HTR-8/SVneo (cell line): Measurements from ENCODE around the gene MVB12B.

ENCODE experiments used
- DNase-seq: peaks from one replicate; pipeline ENCODE4 v3.0.0; 2011; ENCODE audit warnings: low spot score, mixed read lengths; ENCODE audit not compliant: insufficient read length
- FAIRE-seq: peaks from 2 replicates; lab custom pipeline; 2011; peaks lifted over from hg19 to GRCh38; lab: Jason Lieb, UNC

The MVB12B gene

DNA sequence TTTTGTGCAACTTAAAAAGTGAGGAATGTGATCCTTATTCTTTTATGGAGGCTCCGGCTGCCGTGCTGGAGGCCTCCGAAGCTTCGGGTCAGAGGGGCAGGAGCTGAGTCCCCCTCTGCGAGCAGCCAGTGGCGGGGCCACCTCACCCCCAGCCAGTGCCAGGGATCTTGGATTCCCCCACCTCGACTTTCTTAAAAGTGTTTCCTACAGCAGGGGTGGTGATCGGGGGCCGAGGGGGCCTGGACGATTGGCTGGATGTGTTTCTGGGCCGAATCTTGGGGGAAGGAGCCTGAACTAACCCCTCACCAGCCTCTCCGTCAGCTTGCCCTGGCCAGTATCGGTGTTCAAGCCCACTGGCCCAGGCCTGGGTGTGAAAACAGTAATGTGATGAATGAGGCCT lies 194.9 kb downstream of the MVB12B start:
- FAIRE-seq: no peak
- DNase-seq: no peak

DNA sequence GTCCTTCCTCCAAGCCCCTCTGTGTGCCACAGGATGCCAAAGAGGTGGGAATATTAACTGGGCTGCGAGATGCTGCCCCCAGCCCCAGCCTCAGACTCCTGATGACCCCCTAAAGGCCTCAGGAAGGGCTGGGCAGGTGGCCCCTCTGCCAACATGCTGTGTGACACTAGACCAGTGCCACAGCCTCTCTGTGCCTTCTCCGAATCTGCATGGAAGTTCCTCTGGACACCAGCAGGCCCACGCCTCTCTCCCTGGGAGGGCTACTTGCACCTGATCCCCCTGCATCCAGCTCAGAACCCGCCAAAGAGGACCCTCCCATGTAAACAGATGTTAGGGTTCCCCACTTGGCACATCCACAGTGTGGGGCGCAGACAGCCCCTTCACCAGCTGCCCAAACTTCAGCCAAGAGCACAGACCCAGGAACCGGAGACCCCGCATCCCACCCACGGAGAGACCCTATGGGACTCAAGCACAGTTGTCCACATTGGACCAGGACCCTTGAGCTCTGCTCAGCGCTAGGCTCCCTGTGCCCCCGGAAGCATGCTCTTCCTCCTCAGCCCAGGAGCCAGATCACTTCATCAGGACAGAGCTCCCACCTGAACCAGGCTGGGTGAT lies 195.5 kb downstream of the MVB12B start:
- DNase-seq (no peak), FAIRE-seq (no peak)

DNA sequence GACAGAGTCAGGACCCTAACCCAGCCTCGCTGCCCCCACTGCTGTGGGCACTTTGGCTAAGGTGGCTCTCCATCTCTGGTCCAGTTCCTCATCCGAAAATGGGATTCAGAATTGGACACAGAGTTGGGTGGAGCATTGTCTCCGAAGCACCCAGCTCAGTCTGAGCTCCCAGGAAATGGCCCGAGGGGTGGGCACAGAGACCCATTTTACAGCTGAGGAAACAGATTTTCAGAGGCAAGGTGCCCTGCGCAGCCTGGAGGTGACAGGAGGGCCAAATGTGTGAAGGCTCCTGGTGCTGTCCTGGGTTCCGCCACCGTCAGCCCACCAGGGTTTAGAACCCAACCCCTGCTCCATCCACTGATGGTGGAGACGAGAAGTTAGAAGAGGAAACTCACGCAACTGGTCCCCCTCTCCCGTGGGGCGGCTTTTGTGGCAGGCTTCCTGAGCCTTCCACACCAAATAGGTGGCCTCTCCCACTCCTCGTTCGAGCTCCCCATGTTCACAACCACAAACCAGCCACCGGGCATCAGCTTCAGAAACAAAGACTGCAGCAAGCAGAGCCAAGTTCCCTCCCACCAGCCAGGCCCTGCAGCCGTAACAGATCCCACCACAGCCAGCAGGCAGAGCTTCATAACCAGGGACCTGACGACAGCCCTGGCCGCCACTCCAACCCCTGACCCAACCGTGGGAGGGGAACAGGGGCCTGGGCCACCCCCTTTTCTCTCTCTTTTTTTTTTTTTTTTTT lies 196.2 kb downstream of the MVB12B start:
- no peak for FAIRE-seq
- no peak for DNase-seq

DNA sequence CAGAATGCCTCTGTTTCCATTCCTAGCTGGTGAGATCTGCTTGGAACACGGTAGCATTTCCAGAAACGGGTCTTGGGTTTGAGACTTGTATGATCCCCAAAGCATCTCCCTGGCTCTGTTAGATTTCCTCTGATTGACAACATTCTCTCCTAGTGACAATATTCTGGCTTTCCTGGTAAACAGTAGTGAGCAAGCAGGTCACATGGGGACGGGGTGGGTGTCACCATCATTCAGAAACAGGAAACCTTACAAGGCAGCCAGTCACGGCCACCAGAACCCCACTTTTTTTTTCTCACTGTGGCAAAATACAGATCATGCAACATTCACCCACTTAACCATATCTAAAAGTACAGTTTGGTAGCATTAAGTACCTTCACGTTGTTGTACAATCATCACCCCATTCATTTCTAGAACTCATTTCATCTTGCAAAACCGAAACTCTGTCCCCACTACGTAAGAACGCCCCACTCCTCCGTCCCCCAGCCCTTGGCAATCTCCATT lies 197.0 kb downstream of the MVB12B start:
- DNase-seq (no peak), FAIRE-seq (no peak)

DNA sequence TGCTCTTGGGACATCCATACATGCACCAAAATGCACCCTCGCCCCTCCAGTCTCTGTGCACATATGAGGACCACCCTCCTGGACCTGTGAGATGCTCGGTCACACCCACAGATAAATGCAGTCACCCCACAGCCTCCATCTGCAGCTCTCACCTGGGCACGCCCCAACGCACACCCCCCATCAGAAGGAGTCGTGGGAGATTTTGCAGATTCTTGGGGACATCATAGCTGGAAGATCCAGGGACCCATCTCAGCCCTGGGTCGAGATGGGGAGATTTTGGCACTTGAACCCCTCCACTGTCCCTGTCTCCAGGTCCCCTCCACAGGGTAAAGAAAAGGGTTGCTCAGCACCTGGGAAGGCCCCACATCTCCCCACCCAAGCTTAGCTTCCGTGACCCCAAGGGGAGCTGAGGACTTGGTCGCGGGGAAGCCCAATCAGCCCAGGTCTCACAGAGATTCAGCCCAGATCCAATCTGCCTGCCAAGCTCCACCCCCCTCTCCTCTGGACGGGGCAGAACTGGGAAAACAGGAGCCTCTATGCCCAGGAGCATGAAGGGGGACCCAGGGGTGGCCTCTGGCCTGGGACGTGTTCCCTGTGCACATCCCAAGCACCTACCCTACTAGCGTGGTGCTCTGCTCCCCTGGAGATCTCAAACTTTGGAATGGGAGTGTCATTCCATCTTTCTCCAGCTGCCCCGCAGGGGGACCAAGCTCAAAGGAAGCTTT lies 197.9 kb downstream of the MVB12B start:
- FAIRE-seq: no peak

DNA sequence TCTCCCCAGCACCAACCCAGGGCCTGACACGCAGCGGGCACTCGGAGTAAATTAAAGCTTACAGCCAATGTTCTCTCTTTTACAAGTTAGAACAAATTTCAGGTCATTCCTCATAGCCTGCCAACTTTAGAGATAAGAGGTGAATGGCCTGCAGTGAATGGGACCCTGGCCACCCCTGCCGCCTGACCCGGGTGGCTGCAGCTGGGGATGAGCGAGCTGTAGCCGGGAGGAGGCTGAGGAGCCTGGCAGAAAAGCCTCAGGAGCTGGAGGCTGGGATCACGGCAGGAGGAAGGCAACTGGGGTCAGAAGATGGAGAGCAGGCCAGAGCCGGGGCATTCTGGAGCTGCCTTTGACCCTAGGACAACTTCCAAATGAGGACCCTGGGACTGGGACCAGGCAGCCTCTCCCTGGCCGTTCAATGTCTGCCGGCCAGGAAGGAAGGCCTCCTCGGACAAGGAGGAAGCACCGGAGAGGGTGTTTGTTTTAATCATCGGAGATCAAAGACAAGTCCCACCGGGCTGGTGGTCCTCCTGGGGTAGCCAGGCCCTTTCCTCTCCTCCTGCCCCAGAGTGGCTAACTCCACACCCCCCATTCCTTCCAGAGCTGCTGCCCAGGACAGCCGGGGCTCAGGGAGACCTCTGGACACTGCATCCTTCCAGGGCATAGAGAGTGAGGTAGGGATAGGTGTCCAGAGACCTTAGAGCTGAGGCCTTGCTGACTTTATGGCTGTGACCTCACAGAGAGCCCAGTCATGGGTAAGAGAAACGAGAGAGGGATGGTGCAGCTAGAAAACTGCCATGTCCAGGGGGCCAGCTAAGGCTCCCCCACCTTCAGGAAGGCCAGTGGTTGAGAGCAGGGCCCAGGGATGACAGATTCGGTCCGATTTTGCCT lies 199.8 kb downstream of the MVB12B start:
- DNase-seq (no peak), FAIRE-seq (no peak)

More for the DNA sequence above, 197.9 kb downstream of the MVB12B start:
- DNase-seq: no peak

DNA sequence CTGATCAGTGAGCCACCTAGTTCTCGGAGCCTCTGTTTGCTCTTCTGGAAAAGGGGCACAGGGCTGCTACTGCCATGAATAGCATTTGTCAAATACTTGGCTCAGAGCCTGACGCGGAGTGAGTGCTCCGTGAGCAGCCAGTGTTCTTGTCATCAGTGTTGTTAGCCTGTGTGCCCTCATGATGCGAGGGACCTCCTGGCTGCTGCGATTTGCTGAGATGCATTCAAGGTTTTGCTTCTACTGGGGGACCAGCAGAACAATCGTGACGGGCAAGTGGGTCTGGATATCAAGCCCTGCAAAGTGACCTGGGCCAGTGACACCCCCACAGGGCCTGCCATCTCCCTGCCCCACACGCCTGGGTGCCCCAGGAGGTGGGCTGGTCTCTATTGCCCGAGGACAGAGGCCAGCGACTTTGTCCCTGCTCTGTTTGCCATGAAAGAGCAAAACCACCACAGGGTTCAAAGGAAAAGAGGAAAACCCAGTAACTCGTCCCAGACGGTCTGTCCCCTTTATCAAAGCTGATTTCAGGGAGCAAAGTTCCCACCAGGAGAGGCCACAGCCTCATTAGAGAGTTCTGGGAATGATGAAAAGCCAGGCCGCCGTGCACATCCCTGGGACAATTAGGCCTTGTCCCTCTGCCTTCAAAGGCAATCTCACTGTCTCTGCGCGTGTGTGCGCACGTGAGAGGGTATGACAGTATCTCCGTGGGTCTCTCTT lies 200.6 kb downstream of the MVB12B start:
- no peak for DNase-seq
- FAIRE-seq: no peak

DNA sequence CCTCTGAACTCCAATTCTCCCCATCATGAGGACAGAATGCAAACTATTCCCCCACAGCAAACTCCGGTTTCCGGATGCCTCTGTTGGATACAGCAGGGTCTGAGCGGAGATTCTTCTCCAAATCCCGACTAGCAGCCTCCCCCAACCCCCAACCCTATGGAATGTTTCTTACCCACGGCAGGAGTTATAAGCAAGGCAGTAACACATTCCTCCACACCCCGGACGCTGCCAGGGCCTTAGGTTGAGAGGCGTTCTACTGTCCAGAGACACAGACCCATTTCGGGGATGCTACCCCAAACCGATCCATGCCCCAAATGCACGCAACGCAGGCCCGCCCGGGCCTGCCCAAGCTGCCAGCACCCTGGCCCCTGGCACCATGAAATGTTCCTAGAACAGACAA lies 201.5 kb downstream of the MVB12B start:
- DNase-seq (no peak), FAIRE-seq (no peak)

DNA sequence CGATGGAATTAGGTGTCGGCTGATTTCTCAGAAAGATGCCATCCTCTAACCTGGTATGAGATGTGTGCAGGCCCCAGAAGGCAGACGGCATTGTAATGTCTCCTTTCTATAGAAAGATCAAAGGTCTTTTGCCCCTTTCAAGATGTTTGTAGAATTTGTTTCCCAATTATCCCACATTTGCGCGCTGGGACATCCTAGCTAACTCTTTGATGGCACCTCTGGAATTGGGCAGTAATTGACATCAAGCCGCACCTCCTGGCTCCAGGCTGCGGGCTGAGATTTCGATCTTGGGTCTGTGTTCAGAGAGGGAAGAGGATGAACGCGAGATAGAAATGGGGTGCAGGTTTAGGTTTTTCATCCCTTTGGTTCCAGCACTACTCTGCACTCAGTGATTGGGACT lies 202.3 kb downstream of the MVB12B start:
- DNase-seq (no peak), FAIRE-seq (no peak)

DNA sequence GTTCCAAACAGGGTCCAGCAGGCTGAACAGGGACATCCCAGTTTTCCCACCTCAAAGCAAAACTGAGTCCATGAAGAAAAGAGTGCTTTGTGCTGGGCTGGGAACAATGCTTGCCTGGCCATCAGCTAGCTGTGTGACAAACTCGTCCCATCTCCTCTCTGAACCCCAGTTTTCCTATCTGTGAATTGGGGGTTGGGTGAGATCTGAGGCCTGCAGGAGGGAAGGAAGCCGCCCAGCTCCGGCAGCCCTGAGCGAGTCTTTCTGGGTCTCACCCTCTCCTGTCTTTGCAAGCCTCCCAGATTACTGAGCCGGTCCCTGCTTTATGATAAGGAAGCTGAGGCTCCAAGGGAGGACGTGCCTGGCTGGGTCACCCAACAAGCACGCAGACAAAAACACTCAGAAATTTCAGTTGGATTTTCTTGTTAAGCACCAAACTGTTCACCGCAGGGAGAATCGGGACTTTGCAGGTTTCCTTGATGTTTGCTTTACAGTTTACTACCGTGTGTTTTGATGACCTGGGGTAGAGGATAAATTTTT lies 204.5 kb downstream of the MVB12B start:
- no peak for FAIRE-seq
- DNase-seq: no peak

DNA sequence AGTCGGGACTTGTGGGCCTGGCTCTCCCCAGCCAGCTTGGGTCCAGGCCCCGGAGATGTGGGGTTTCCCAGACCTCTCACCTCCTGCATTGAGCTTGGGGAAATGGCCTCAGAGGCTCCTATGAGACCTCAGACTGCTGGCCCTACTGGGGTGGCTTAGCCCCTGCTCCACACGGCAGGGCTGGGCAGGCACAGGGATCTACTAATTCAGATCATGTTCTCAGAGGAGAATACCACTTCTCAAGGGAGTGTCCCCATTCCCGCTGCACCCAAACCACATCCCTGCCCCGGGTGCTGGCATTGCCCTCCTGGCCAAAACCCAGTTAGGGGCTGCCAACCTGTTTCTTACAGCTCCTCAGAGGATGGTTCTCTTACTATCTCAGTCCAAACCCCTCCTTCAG lies 205.0 kb downstream of the MVB12B start:
- FAIRE-seq: no peak
- DNase-seq: no peak

DNA sequence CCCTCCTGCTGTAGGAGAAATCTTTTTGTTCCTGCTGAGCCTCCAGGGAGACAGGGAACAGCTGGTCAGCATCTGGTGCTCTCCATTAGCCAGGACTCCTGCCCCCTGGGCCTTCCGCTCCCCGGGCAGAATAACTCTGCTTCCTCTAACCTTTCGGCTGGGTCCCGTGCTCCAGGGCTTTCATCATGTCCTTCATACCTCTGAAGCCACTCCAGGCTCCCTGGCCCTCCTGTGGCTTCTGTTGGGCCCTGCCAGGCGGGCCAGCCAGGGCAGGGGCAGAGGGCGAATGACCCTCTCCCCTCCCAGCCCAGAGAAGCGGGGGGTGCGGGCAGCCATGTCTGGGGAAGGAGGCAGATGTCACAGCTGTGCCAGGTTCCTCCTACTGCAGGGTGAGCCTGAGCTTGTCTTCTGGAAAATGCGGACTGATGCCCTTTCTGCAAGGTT lies 205.4 kb downstream of the MVB12B start:
- DNase-seq (no peak), FAIRE-seq (no peak)

DNA sequence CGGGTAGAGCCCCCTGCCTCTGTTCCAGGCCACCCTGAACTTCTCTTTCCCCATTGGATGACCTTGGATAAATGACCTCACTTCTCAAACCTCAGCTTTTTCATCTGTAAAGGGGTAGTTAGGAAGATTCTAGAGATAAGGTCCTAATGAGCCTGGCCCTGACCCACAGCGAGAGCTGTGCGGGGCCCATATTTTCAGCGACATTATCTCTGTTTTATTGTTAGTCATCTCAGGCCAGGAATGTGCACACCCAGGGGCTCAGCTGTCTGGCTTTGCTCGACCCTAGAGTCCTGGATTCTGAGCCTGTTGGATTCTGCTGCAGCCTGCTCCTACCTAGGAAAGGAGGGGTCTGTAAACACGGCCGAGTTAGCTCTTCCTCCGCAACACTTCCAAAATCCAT lies 205.9 kb downstream of the MVB12B start:
- FAIRE-seq (no peak), DNase-seq (no peak)

DNA sequence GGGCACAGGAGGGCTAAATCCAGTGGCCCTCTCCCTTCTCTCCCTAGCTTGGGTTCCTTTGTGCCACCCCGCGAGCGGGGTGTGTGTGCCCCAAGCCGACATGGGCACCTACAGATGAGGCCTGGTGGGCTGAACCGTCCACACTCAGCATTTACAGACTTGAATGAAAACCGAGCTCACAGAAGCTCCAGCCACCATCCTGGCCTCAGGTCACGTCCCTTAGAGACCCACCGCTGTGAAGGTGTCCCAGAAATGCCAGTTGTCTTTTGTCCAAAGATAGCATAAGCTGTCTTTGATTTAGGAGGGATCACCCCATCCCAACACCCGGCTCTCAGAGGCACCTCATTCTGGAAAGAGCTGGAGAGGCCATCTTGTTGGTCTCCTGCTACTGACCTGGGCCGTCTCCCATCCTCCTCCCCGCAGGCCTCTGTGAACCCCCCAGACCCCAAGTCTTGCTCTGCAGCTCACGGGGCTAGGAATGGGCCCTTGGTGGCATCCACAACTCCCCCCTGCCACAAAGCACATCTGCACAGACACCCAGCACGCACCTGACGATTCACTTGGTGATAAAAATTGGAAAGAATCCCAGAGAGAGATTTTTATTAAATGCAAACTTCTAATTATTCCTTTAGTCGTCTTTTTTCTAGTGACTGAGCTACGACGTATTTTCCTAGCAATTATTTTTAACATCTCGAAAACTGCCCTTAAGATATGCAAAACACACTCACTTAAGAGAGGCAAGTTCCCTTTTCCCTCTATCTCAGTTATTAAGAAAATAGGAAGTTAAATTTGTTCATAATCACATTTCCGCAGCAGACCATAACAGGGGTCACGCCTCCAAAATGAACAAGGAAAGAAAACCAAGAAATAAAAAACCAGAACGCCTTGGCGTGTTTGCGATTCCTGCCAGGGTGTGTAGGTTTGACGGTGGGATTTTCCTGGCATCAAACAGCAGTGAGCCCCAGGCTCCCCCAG lies 206.6 kb downstream of the MVB12B start:
- no peak for FAIRE-seq
- no peak for DNase-seq

DNA sequence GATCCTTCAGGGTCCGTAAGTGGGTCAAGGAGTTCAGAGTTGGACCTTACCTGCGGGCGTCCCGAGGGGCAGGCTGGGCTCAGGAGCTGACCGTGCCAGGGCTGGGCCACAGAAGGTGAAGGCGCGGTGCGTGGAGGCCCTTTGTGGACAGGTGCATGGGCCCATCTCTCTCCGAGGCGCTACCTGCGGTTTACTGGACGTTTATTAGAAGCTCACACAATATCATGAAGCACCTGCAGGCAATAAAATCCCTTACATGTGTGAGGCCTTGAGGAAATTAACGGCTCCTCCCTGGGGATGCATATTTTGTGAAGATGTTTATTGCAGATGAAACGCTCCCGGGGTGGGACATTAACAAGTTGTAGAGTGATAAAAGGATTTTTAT lies 207.3 kb downstream of the MVB12B start:
- DNase-seq (no peak), FAIRE-seq (no peak)

DNA sequence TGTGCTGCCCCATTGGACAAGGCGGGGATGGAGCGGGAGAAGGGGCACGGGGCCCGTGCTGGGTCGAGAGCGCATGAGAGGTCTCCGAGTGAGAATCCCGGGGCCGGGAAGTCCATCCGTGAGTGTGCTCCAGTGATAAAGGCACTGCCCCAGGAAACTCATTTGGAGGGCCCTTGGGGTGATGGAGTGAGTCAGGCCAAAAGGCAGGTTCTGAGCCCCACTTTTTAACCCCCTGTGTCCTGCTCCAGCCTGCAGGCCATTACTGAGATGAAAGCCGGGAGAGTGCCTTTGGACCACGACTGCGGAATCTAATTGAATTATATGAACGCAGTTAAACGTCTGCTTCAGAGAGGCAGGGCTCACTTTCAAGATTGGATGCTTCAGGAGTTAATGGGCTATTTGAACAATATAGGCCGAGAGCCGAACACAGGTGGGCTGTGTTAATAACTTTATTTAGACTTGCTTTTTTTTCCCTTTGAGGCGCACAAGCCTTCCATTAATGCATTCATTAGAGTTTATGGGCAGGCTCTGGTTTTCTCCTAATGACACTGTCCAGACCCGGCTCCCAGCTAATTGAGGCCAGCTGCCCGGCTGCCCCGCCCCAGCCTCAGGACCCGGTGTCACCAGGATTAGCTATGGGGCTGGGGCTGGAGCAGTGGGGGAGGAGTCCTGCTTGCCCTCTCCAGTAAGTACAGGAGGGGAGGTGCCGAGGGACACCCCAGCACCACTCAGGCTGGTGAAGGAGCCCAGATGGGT lies 208.0 kb downstream of the MVB12B start:
- DNase-seq: no peak
- FAIRE-seq: no peak

DNA sequence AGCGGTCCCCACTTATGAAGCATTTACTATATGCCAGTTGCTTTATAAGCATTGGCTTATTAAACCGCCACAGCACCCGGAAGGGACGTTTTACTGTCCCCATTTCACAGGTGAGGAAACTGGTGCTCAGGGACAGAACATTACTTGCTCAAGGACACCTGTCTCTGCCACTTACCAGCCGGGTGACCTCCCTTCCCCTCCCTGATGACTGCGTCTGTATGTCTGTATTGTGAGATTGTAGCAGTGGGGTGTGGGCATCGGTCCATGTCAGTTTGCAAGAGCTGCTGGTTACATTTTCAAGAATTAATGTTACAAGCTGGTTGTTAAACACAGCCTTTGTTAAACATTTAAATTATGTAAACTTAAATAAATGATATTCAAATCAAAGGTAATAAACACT lies 209.5 kb downstream of the MVB12B start:
- DNase-seq: no peak
- FAIRE-seq: no peak
